SK-N-SH (cell line): ENCODE data around the gene HOTAIR. TPM values are rescaled to one million over a fixed set of nuclear protein-coding genes. Genes with fewer than 3 reads are reported as not detected.

Source experiments
- CTCF ChIA-PET: fragments of 300-600, 350-600 bp; formaldehyde crosslinking; extraction: SDS; loops from one replicate; lab custom pipeline; 2021; lab: Yijun Ruan, JAX
- POLR2A ChIA-PET: fragments of 350-600 bp; sonication (Branson Sonifier 250); formaldehyde crosslinking; extraction: SDS; loops from one replicate; lab custom pipeline; 2020; ENCODE audit warnings: antibody characterized with exemption, inconsistent platforms; lab: Yijun Ruan, JAX
- DNase-seq: peaks from one replicate; pipeline ENCODE4 v3.0.0; 2012
- H2AFZ ChIP-seq: fragments of 200-600 bp; sonication (generic); 2 replicates; pipeline ENCODE4 v1.8.1; 2016; ENCODE audit warnings: antibody characterized with exemption, mild to moderate bottlenecking, low read depth
- H3F3A ChIP-seq: fragments of 200-600 bp; sonication (generic); replicated peaks from 2 replicates; pipeline ENCODE3; 2016; ENCODE audit warnings: antibody characterized with exemption, mild to moderate bottlenecking; ENCODE audit not compliant: insufficient read depth
- H3K27ac ChIP-seq, 2 experiments: fragments of 200-500 bp in 1 of 2; fragments of 200-600 bp in 1 of 2; sonication (Bioruptor generic) in 1 of 2; sonication (generic), shearing (Covaris generic) in 1 of 2; 2 replicates each; pipeline versions ENCODE4 v1.5.1 to v1.6.1; 2014 to 2016; ENCODE audit warnings: low read depth in 2 of 2, inconsistent platforms in 1 of 2, low read length in 1 of 2, mild to moderate bottlenecking in 1 of 2, mixed read lengths in 1 of 2
- H3K27me3 ChIP-seq: fragments of 200-600 bp; sonication (generic), shearing (Covaris generic); 2 replicates; pipeline ENCODE4 v1.6.1; 2016; ENCODE audit warnings: mixed run types; ENCODE audit not compliant: insufficient read depth
- H3K36me3 ChIP-seq, 2 experiments: fragments of 200-500 bp in 1 of 2; fragments of 200-600 bp in 1 of 2; sonication (Bioruptor generic) in 1 of 2; sonication (generic) in 1 of 2; replicated peaks in 1 of 2; 2 replicates each; pipeline versions ENCODE3 to v1.5.1; 2014 to 2016; ENCODE audit warnings: low read length in 1 of 2, mild to moderate bottlenecking in 1 of 2; ENCODE audit not compliant: insufficient read depth in 2 of 2, control insufficient read depth in 1 of 2
- H3K4me1 ChIP-seq, 2 experiments: fragments of 200-500 bp in 1 of 2; fragments of 200-600 bp in 1 of 2; sonication (Bioruptor generic) in 1 of 2; sonication (generic), shearing (Covaris generic) in 1 of 2; 2 replicates each; pipeline versions ENCODE4 v1.5.1 to v1.6.1; 2014 to 2016; ENCODE audit warnings: low read depth in 1 of 2, low read length in 1 of 2, mixed run types in 1 of 2; ENCODE audit not compliant: insufficient read depth in 2 of 2, control insufficient read depth in 1 of 2
- H3K4me2 ChIP-seq: fragments of 200-600 bp; sonication (generic), shearing (Covaris generic); 2 replicates; pipeline ENCODE4 v1.6.1; 2017; ENCODE audit warnings: mixed run types
- H3K4me3 ChIP-seq, 2 experiments: fragments of 200-500 bp in 1 of 2; fragments of 200-600 bp in 1 of 2; sonication (Bioruptor generic) in 1 of 2; sonication (generic), shearing (Covaris generic) in 1 of 2; 2 replicates each; pipeline versions ENCODE4 v1.5.1 to v1.8.1; 2014 to 2016; ENCODE audit warnings: low read depth in 2 of 2, inconsistent platforms in 1 of 2, low read length in 1 of 2, mild to moderate bottlenecking in 1 of 2, mixed read lengths in 1 of 2, moderate library complexity in 1 of 2
- H3K79me2 ChIP-seq: fragments of 200-600 bp; sonication (generic); 2 replicates; pipeline ENCODE4 v1.8.1; 2017; ENCODE audit warnings: mild to moderate bottlenecking; ENCODE audit not compliant: insufficient read depth
- H3K9ac ChIP-seq: fragments of 200-600 bp; sonication (generic); 2 replicates; pipeline ENCODE4 v1.6.1; 2017; ENCODE audit warnings: mixed run types
- H3K9me2 ChIP-seq: fragments of 200-600 bp; sonication (generic); 2 replicates; pipeline ENCODE4 v1.6.1; 2017; ENCODE audit warnings: mixed run types
- H3K9me3 ChIP-seq: fragments of 200-600 bp; sonication (generic); 2 replicates; pipeline ENCODE4 v1.6.1; 2017; ENCODE audit warnings: mixed run types, mild to moderate bottlenecking, moderate library complexity
- H4K20me1 ChIP-seq: fragments of 200-600 bp; sonication (generic); 2 replicates; pipeline ENCODE4 v1.6.1; 2017; ENCODE audit warnings: mild to moderate bottlenecking, mixed run types; ENCODE audit not compliant: insufficient read depth
- CHD2 ChIP-seq: fragments of 150-350 bp; IDR thresholded peaks from 2 replicates; pipeline ENCODE4 v1.6.1; 2018; ENCODE audit warnings: low read length; ENCODE audit not compliant: partially characterized antibody
- EP300 ChIP-seq, 2 experiments: IDR thresholded peaks; 2 replicates each; pipeline versions ENCODE4 v1.4.0 to v1.6.1; 2012; ENCODE audit warnings: borderline replicate concordance in 1 of 2, low read depth in 1 of 2, low read length in 1 of 2
- EZH2phosphoT487 ChIP-seq: fragments of 200-600 bp; sonication (generic); IDR thresholded peaks from 2 replicates; pipeline ENCODE4 v1.6.1; 2017; ENCODE audit warnings: low read depth, mixed run types, mild to moderate bottlenecking, antibody characterized with exemption, moderate library complexity, borderline replicate concordance
- FOSL2 ChIP-seq: IDR thresholded peaks from 2 replicates; pipeline ENCODE4 v1.4.0; 2012; ENCODE audit warnings: low read depth, mild to moderate bottlenecking, moderate library complexity, borderline replicate concordance
- FOXJ3 ChIP-seq: sonication (generic); formaldehyde crosslinking; IDR thresholded peaks from 2 replicates; pipeline ENCODE4 v1.5.1; 2020; ENCODE audit warnings: mild to moderate bottlenecking, missing genetic modification reagents
- FOXM1 ChIP-seq: IDR thresholded peaks from 2 replicates; pipeline ENCODE4 v1.4.0; 2012; ENCODE audit warnings: low read depth, mild to moderate bottlenecking
- GATA2 ChIP-seq: sonication (generic); formaldehyde crosslinking; IDR thresholded peaks from 2 replicates; pipeline ENCODE4 v1.5.0; 2020; ENCODE audit warnings: mild to moderate bottlenecking, missing genetic modification reagents
- MEF2A ChIP-seq: IDR thresholded peaks from 2 replicates; pipeline ENCODE4 v1.4.0; 2012; ENCODE audit warnings: low read depth, borderline replicate concordance
- NFIC ChIP-seq: IDR thresholded peaks from 2 replicates; pipeline ENCODE4 v1.4.0; 2012; ENCODE audit warnings: borderline replicate concordance
- NRF1 ChIP-seq: IDR thresholded peaks from 2 replicates; pipeline ENCODE4 v1.6.1; 2012; ENCODE audit warnings: low read depth, mild to moderate bottlenecking, low read length
- RAD21 ChIP-seq: IDR thresholded peaks from 2 replicates; pipeline ENCODE4 v1.6.1; 2012; ENCODE audit warnings: mild to moderate bottlenecking, low read length
- RFX5 ChIP-seq: IDR thresholded peaks from 2 replicates; pipeline ENCODE4 v1.6.1; 2012; ENCODE audit warnings: mild to moderate bottlenecking, improper control_type of control experiment, low read length
- RXRA ChIP-seq: IDR thresholded peaks from 2 replicates; pipeline ENCODE4 v1.4.0; 2012; ENCODE audit warnings: low read depth, mild to moderate bottlenecking, borderline replicate concordance
- SMC3 ChIP-seq: IDR thresholded peaks from 2 replicates; pipeline ENCODE4 v1.6.1; 2012; ENCODE audit warnings: low read depth, low read length, improper control_type of control experiment
- TCF12 ChIP-seq: IDR thresholded peaks from 2 replicates; pipeline ENCODE4 v1.4.0; 2012
- USF2 ChIP-seq: fragments of 150-350 bp; IDR thresholded peaks from 2 replicates; pipeline ENCODE4 v1.6.1; 2017; ENCODE audit warnings: antibody characterized with exemption, low read length, low read depth, borderline replicate concordance
- YY1 ChIP-seq: IDR thresholded peaks from 2 replicates; pipeline ENCODE4 v1.4.0; 2012; ENCODE audit warnings: low read depth, mild to moderate bottlenecking
- WGBS: methylation state at CpG from one replicate; pipeline ENCODE4 v1.1.6; 2017; ENCODE audit warnings: low lambda C conversion rate; 5-methylcytosine and 5-hydroxymethylcytosine counted together
- polyA plus RNA-seq, 3 experiments: library from polyadenylated mRNA; depleted of rRNA; stranded (reverse); fragments of >200 nt; gene quantifications; 2 replicates each; pipeline ENCODE4 v1.2.3, GENCODE V29; 2012
- TF ChIP-seq, protein P1 (sequence below): IDR thresholded peaks from 2 replicates; pipeline ENCODE4 v1.4.0; 2012; ENCODE audit warnings: low read depth
- TF ChIP-seq, protein P2 (sequence below): fragments of 150-350 bp; IDR thresholded peaks from 2 replicates; pipeline ENCODE4 v1.6.1; 2016; ENCODE audit warnings: mild to moderate bottlenecking, low read depth, low read length
- TF ChIP-seq, protein P3 (sequence below): IDR thresholded peaks from 2 replicates; pipeline ENCODE4; 2012
- TF ChIP-seq, protein P4 (sequence below): IDR thresholded peaks from 2 replicates; pipeline ENCODE4 v1.4.0; 2012; ENCODE audit warnings: low read depth, borderline replicate concordance

The HOTAIR gene
- polyA plus RNA-seq, 1 of the 3 experiments (the other 2 are of a cell fraction), result not detected

- Histone ChIP-seq H3K27me3 (peaks cover 99% of the 10 kb centered on the region), H3K79me2 (no peaks in the 10 kb centered on the region), H3K9ac (no peak overlapping the region), H3K36me3 (no peaks in the 10 kb centered on the region), H3K4me2 (no peak overlapping the region), H3K4me1 (no peaks in the 10 kb centered on the region; a peak in 1 of 4 replicates), H3K9me3 (no peaks in the 10 kb centered on the region), H4K20me1 (peaks cover 10% of the 10 kb centered on the region; the same call in 1 of the 2 replicates), H3K27ac (no peak overlapping the region), H3K4me3 (no peak overlapping the region)
- ChIA-PET CTCF (interaction anchor here (0.6 to 1.4 kb wide), 5 partner anchors 8 to 266 kb away, joined by 3 read pairs; partner anchors contain the start of gene HOXC10), POLR2A (no interaction called here)
- 26% methylated on average over 6 of the region's 9 CpGs for WGBS
- TF ChIP-seq, protein P1, sequence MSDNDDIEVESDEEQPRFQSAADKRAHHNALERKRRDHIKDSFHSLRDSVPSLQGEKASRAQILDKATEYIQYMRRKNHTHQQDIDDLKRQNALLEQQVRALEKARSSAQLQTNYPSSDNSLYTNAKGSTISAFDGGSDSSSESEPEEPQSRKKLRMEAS, result no peak
- TF ChIP-seq SMC3 (no peak), USF2 (no peak), FOXJ3 (CRISPR knock-in tag) (no peak), RAD21 (no peak), MEF2A (no peak)
- TF ChIP-seq, protein P2, sequence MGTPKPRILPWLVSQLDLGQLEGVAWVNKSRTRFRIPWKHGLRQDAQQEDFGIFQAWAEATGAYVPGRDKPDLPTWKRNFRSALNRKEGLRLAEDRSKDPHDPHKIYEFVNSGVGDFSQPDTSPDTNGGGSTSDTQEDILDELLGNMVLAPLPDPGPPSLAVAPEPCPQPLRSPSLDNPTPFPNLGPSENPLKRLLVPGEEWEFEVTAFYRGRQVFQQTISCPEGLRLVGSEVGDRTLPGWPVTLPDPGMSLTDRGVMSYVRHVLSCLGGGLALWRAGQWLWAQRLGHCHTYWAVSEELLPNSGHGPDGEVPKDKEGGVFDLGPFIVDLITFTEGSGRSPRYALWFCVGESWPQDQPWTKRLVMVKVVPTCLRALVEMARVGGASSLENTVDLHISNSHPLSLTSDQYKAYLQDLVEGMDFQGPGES, result no peak
- TF ChIP-seq, all 33 proteins: peak for 0
- Histone ChIP-seq H3F3A (no peaks in the 10 kb centered on the region), H2AFZ (no peak overlapping the region), H3K9me2 (no peaks in the 10 kb centered on the region)
- DNase-seq, result no peak
Observed at GRCh38 chr12:53948650-53949593, 25.8 kb downstream of the HOTAIR start.

DNA sequence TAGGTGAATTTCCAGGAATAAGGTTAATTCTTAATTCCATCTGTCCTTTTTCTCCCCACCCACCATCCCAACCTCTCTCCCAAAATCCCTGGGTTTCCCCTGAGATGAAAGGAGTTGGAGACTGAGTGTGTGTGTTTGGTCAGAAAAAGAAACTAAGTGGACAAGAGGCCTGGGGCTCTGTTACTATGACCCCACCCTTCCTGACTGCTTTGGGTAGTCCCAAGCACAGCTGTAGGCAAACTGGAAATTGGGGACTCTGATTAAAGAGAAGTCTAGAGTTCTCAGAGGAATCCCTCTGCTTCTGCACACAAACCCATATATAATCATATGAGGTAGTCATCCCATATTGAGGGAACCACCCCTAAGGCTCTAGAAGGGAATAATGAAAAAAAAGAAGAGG, 27.0 kb downstream of the HOTAIR start:
- Histone ChIP-seq H2AFZ (no peak overlapping the region), H3K79me2 (no peaks in the 10 kb centered on the region), H3K9me2 (no peaks in the 10 kb centered on the region), H3K27me3 (peaks cover 99% of the 10 kb centered on the region), H3K27ac (no peak overlapping the region), H4K20me1 (0 out of 2 replicates have a peak, but pooled peaks cover 4% of the 10 kb centered on the region), H3K9ac (no peak overlapping the region), H3F3A (no peaks in the 10 kb centered on the region), H3K4me1 (no peaks in the 10 kb centered on the region; a peak in 1 of 4 replicates), H3K4me3 (no peak overlapping the region), H3K9me3 (no peaks in the 10 kb centered on the region), H3K4me2 (no peak overlapping the region), H3K36me3 (no peaks in the 10 kb centered on the region)
- no peak for DNase-seq
- ChIA-PET POLR2A (no interaction called here), CTCF (no interaction called here)
- TF ChIP-seq NFIC (no peak), TCF12 (no peak), FOXJ3 (CRISPR knock-in tag) (no peak), MEF2A (no peak), RXRA (no peak), EZH2phosphoT487 (no peak), FOXM1 (no peak), SMC3 (no peak), YY1 (no peak), NRF1 (no peak), RFX5 (no peak), GATA2 (no peak), FOSL2 (no peak), EP300 (IDR thresholded peaks at IDR 0.05; ENCODE audit: borderline replicate concordance in 1 of 2, low read depth in 1 of 2, low read length in 1 of 2) (no peak), CHD2 (no peak)
- TF ChIP-seq, protein P1, result no peak
- TF ChIP-seq, protein P3, sequence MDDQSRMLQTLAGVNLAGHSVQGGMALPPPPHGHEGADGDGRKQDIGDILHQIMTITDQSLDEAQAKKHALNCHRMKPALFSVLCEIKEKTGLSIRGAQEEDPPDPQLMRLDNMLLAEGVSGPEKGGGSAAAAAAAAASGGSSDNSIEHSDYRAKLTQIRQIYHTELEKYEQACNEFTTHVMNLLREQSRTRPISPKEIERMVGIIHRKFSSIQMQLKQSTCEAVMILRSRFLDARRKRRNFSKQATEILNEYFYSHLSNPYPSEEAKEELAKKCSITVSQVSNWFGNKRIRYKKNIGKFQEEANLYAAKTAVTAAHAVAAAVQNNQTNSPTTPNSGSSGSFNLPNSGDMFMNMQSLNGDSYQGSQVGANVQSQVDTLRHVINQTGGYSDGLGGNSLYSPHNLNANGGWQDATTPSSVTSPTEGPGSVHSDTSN, result no peak
- TF ChIP-seq, protein P4, sequence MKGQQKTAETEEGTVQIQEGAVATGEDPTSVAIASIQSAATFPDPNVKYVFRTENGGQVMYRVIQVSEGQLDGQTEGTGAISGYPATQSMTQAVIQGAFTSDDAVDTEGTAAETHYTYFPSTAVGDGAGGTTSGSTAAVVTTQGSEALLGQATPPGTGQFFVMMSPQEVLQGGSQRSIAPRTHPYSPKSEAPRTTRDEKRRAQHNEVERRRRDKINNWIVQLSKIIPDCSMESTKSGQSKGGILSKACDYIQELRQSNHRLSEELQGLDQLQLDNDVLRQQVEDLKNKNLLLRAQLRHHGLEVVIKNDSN, result no peak
